RWPE2 (cell line): Measurements from ENCODE around the gene EPHA5.

Source experiments
- ATAC-seq: fragments of 200-7000 bp; cut with Tn5 transposase; 3 replicates; pipeline ENCODE4 v1.9.1; 2021; ENCODE audit warnings: low read depth
- DNase-seq: peaks from one replicate; pipeline ENCODE4 v3.0.0-alpha.2; 2020; ENCODE audit warnings: low spot score
- H3K27ac ChIP-seq: fragments of 450-650 bp; 2 replicates; pipeline ENCODE4 v1.5.1; 2017; ENCODE audit warnings: mild to moderate bottlenecking; ENCODE audit not compliant: poor library complexity, severe bottlenecking
- H3K27me3 ChIP-seq: fragments of 250-450 bp; sonication (Bioruptor Pico); 2 replicates; pipeline ENCODE4 v1.5.1; 2021; ENCODE audit warnings: mild to moderate bottlenecking, moderate library complexity; ENCODE audit not compliant: insufficient read depth, poor library complexity, severe bottlenecking
- H3K36me3 ChIP-seq: fragments of 250-450 bp; sonication (Bioruptor Pico); 2 replicates; pipeline ENCODE4 v1.5.1; 2020; ENCODE audit warnings: low read depth, mild to moderate bottlenecking, moderate library complexity
- H3K4me1 ChIP-seq: fragments of 250-450 bp; sonication (Bioruptor Pico); 2 replicates; pipeline ENCODE4 v1.5.1; 2021; ENCODE audit warnings: mild to moderate bottlenecking, moderate library complexity; ENCODE audit not compliant: insufficient read depth, poor library complexity, severe bottlenecking
- H3K4me3 ChIP-seq: fragments of 250-450 bp; sonication (Bioruptor Pico); 2 replicates; pipeline ENCODE4 v1.5.1; 2021; ENCODE audit warnings: mild to moderate bottlenecking, moderate library complexity; ENCODE audit not compliant: severe bottlenecking
- H3K9me3 ChIP-seq: fragments of 250-450 bp; sonication (Bioruptor Pico); 2 replicates; pipeline ENCODE4 v1.5.1; 2021; ENCODE audit warnings: mild to moderate bottlenecking, moderate library complexity; ENCODE audit not compliant: severe bottlenecking
- TF ChIP-seq, protein P1 (sequence below): fragments of 450-650 bp; IDR thresholded peaks from one replicate; pipeline ENCODE4 v1.5.1; 2017; ENCODE audit warnings: mild to moderate bottlenecking, moderate library complexity; ENCODE audit not compliant: poor library complexity, severe bottlenecking

Gene EPHA5

DNA sequence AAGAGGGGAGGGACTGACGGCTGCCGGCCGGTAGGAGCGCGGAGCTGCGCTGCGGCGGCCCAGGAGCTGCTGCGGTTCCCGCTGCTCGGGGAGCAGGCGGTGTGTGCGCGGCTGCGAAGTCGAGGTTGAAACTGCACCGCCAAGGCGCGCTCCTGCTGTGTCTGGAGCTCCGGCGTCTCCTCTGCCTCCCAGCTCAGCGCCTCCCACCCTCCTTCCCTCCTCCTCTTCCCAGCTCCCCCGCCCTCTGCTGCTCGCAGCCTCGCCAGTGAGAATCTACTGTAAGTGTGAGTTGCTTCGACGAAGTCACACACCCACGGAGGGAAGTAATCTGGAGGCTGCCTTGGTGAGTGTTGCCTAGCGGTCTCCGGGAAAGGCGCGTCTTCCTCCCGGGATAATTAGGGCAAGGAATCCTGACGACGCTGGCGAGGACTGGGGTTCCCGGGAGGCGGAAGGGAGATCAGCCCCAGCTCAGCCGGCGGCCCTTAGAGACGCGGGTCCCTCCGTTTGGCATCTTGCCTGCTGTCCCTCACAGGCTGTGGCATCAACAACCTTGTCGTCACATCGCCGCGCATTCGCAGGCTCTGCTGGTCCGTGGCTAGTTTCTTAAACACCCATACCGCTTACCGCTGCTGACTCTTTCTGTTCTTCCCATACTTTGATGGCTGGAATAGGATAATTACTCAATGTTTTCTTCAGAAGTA, at the start of gene EPHA5:
TSS of gene EPHA5 (minus strand) at position 159 of the 701 bp plus-strand sequence. CDS start 747 bp downstream, outside the sequence.
- ATAC-seq (peak; percentile 94), DNase-seq (peak; percentile 61)
- TF ChIP-seq, protein P1, sequence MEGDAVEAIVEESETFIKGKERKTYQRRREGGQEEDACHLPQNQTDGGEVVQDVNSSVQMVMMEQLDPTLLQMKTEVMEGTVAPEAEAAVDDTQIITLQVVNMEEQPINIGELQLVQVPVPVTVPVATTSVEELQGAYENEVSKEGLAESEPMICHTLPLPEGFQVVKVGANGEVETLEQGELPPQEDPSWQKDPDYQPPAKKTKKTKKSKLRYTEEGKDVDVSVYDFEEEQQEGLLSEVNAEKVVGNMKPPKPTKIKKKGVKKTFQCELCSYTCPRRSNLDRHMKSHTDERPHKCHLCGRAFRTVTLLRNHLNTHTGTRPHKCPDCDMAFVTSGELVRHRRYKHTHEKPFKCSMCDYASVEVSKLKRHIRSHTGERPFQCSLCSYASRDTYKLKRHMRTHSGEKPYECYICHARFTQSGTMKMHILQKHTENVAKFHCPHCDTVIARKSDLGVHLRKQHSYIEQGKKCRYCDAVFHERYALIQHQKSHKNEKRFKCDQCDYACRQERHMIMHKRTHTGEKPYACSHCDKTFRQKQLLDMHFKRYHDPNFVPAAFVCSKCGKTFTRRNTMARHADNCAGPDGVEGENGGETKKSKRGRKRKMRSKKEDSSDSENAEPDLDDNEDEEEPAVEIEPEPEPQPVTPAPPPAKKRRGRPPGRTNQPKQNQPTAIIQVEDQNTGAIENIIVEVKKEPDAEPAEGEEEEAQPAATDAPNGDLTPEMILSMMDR, result no peak
- Histone ChIP-seq H3K27ac (no peak within 1 kb of the TSS), H3K4me1 (no peaks in the 10 kb centered on the region), H3K36me3 (no peaks in the 10 kb centered on the region), H3K27me3 (peaks cover 75% of the 10 kb centered on the region), H3K9me3 (no peaks in the 10 kb centered on the region), H3K4me3 (peak within 1 kb of the TSS; percentile 19)

GRCh38 chr4:65719635-65720034, 49.3 kb upstream of the EPHA5 start:
- Histone ChIP-seq H3K4me3 (no peak overlapping the region), H3K27ac (no peak overlapping the region), H3K36me3 (no peaks in the 10 kb centered on the region), H3K27me3 (no peaks in the 10 kb centered on the region), H3K4me1 (no peaks in the 10 kb centered on the region), H3K9me3 (no peaks in the 10 kb centered on the region)
- ATAC-seq (no peak), DNase-seq (no peak)
- TF ChIP-seq, protein P1, result no peak

DNA sequence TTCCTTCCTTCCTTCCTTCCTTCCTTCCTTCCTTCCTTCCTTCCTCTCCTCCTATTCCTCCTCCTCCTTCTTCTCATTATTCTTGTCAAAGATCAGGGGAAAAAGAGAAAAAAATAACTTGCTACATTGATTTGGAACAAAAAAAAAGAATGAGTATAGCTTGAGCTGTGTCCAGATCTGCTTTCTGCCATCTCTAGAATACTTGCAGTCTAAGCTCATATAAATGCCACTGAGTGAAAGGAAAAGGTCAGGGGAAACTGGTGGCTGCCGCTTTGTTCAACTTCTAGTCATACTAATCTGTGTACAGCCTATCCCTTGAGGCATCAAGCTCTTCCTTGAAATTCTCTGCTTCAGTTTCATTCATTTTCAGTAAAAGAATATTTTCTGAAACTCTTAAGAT, 28.3 kb upstream of the EPHA5 start:
- ATAC-seq (no peak), DNase-seq (no peak)
- Histone ChIP-seq H3K27ac (no peak overlapping the region), H3K27me3 (peaks cover 4% of the 10 kb centered on the region), H3K9me3 (no peaks in the 10 kb centered on the region), H3K4me1 (no peaks in the 10 kb centered on the region), H3K36me3 (no peaks in the 10 kb centered on the region), H3K4me3 (no peak overlapping the region)
- TF ChIP-seq, protein P1, result no peak

GRCh38 chr4:65696436-65696835, 26.1 kb upstream of the EPHA5 start:
- Histone ChIP-seq H3K4me1 (no peaks in the 10 kb centered on the region), H3K27me3 (peaks cover 4% of the 10 kb centered on the region), H3K27ac (no peak overlapping the region), H3K36me3 (no peaks in the 10 kb centered on the region), H3K9me3 (no peaks in the 10 kb centered on the region), H3K4me3 (no peak overlapping the region)
- TF ChIP-seq, protein P1, result no peak
- ATAC-seq (no peak), DNase-seq (no peak)

- H3K27me3 ChIP-seq, result peaks cover 66% of the 10 kb centered on the region
- no peak for DNase-seq
- no peak for ATAC-seq
- TF ChIP-seq, protein P1, result no peak
- no peak overlapping the region for H3K27ac ChIP-seq
- H3K9me3 ChIP-seq, result no peaks in the 10 kb centered on the region
- H3K4me1 ChIP-seq, result no peaks in the 10 kb centered on the region
- H3K36me3 ChIP-seq, result no peaks in the 10 kb centered on the region
- no peak overlapping the region for H3K4me3 ChIP-seq
Observed at GRCh38 chr4:65671372-65671771, 1.1 kb upstream of the EPHA5 start.
